NCI-H510A treated with DMSO at 0.1 percent for 48 hours (cell line): ENCODE results near the gene TRIM49D2.
"Not testable (repeated sequence)": the region's sequence is repeated elsewhere in the genome, so short reads cannot be mapped to it uniquely, and the experiment has no call there.

Experiments used
- DNase-seq: peaks from one replicate; lab custom pipeline; 2025; lab: John Stamatoyannopoulos, UW

TRIM49D2 gene

GRCh38 chr11:89923764-89924163, at the start of gene TRIM49D2:
TSS of gene TRIM49D2 (plus strand) at chr11:89924064. CDS start at chr11:89926762, 2,698 bp downstream.
- DNase-seq: not testable (repeated sequence)

GRCh38 chr11:89877511-89877910, 46.4 kb upstream of the TRIM49D2 start:
- not testable (repeated sequence) for DNase-seq

- not testable (repeated sequence) for DNase-seq
Measured at GRCh38 chr11:89893245-89893644, 30.6 kb upstream of the TRIM49D2 start.

GRCh38 chr11:89900809-89901208, 23.1 kb upstream of the TRIM49D2 start:
- DNase-seq: not testable (repeated sequence)

GRCh38 chr11:89922195-89922660, 1.6 kb upstream of the TRIM49D2 start, which contains the start of gene TRIM49D1:
TSS of gene TRIM49D1 (minus strand) at chr11:89922245. CDS start at chr11:89917710, 4,535 bp downstream.
- DNase-seq: no peak

GRCh38 chr11:89960833-89961232, 37.0 kb downstream of the TRIM49D2 start:
- DNase-seq: not testable (repeated sequence)

GRCh38 chr11:89965737-89966136, 41.9 kb downstream of the TRIM49D2 start, which contains the start of gene TRIM64:
TSS of gene TRIM64 (plus strand) at chr11:89966037. CDS start at chr11:89968504, 2,467 bp downstream.
- DNase-seq: not testable (repeated sequence)
